ENCODE results near the gene INPP5D.

Gene INPP5D

GRCh38 chr2:233119806-233120205, 59.7 kb downstream of the INPP5D start (continued):
- no peak for TF ChIP-seq TSHZ2 (CRISPR knock-in tag; IDR thresholded peaks at IDR 0.05)

DNA sequence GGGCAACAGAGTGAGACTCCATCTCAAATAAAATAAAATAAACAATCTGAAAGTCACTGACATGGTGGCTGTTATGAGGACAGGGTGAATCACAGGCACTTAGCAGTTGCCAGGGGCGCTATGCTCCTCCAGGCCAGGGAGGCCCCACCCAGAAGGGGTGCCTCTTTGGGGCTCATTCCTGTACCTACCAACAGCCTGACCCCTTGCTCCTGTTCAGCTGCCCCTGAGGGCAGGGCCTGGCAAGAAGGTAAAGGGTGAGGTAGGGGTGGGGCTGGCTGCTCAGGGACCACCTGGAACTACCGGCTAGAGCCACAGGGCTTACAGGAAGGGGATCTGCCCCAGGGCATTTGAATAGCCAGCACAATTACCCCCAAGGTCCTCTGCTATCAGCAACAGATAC, 60.3 kb downstream of the INPP5D start:
- no peak for ATAC-seq
- no peak for TF ChIP-seq GLIS3 (CRISPR knock-in tag; IDR thresholded peaks at IDR 0.05)
- no peak for TF ChIP-seq BACH2 (CRISPR knock-in tag; IDR thresholded peaks at IDR 0.05; ENCODE audit: borderline replicate concordance)

- ATAC-seq: no peak
Measured at GRCh38 chr2:233121856-233122255, 61.7 kb downstream of the INPP5D start.

More at GRCh38 chr2:233121856-233122255, 61.7 kb downstream of the INPP5D start:
- no peak for TF ChIP-seq PPARA (CRISPR knock-in tag; IDR thresholded peaks at IDR 0.05; ENCODE audit: borderline replicate concordance)
- TF ChIP-seq ZFP30 (CRISPR knock-in tag; IDR thresholded peaks at IDR 0.05): no peak
- TF ChIP-seq ZNF70 (CRISPR knock-in tag; IDR thresholded peaks at IDR 0.05): no peak
- TF ChIP-seq TSHZ2 (CRISPR knock-in tag; IDR thresholded peaks at IDR 0.05): no peak
- TF ChIP-seq ZC3H10 (CRISPR knock-in tag; IDR thresholded peaks at IDR 0.05): no peak
- no peak for TF ChIP-seq RARB (CRISPR knock-in tag; IDR thresholded peaks at IDR 0.05)
- TF ChIP-seq PATZ1 (CRISPR knock-in tag; IDR thresholded peaks at IDR 0.05; ENCODE audit: borderline replicate concordance): no peak
- no peak for TF ChIP-seq ISL1 (CRISPR knock-in tag; IDR thresholded peaks at IDR 0.05)
- TF ChIP-seq BACH2 (CRISPR knock-in tag; IDR thresholded peaks at IDR 0.05; ENCODE audit: borderline replicate concordance): no peak
- TF ChIP-seq ZFP3 (CRISPR knock-in tag; IDR thresholded peaks at IDR 0.05): no peak
- TF ChIP-seq CSDC2 (CRISPR knock-in tag; IDR thresholded peaks at IDR 0.05): no peak
- TF ChIP-seq TCF4 (CRISPR knock-in tag; IDR thresholded peaks at IDR 0.05; ENCODE audit: borderline replicate concordance): no peak
- no peak for TF ChIP-seq ARNTL (CRISPR knock-in tag; IDR thresholded peaks at IDR 0.05; ENCODE audit: borderline replicate concordance, low read depth)
- TF ChIP-seq, protein P1, sequence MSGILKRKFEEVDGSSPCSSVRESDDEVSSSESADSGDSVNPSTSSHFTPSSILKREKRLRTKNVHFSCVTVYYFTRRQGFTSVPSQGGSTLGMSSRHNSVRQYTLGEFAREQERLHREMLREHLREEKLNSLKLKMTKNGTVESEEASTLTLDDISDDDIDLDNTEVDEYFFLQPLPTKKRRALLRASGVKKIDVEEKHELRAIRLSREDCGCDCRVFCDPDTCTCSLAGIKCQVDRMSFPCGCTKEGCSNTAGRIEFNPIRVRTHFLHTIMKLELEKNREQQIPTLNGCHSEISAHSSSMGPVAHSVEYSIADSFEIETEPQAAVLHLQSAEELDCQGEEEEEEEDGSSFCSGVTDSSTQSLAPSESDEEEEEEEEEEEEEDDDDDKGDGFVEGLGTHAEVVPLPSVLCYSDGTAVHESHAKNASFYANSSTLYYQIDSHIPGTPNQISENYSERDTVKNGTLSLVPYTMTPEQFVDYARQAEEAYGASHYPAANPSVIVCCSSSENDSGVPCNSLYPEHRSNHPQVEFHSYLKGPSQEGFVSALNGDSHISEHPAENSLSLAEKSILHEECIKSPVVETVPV (CRISPR knock-in tag; IDR thresholded peaks at IDR 0.05): no peak
- no peak for TF ChIP-seq OSR1 (CRISPR knock-in tag; IDR thresholded peaks at IDR 0.05)
- TF ChIP-seq TOX (CRISPR knock-in tag; IDR thresholded peaks at IDR 0.05; ENCODE audit: borderline replicate concordance): no peak
- TF ChIP-seq, protein P2, sequence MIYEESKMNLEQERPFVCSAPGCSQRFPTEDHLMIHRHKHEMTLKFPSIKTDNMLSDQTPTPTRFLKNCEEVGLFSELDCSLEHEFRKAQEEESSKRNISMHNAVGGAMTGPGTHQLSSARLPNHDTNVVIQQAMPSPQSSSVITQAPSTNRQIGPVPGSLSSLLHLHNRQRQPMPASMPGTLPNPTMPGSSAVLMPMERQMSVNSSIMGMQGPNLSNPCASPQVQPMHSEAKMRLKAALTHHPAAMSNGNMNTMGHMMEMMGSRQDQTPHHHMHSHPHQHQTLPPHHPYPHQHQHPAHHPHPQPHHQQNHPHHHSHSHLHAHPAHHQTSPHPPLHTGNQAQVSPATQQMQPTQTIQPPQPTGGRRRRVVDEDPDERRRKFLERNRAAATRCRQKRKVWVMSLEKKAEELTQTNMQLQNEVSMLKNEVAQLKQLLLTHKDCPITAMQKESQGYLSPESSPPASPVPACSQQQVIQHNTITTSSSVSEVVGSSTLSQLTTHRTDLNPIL (CRISPR knock-in tag; IDR thresholded peaks at IDR 0.05; ENCODE audit: low read depth): no peak
- TF ChIP-seq, protein P3, sequence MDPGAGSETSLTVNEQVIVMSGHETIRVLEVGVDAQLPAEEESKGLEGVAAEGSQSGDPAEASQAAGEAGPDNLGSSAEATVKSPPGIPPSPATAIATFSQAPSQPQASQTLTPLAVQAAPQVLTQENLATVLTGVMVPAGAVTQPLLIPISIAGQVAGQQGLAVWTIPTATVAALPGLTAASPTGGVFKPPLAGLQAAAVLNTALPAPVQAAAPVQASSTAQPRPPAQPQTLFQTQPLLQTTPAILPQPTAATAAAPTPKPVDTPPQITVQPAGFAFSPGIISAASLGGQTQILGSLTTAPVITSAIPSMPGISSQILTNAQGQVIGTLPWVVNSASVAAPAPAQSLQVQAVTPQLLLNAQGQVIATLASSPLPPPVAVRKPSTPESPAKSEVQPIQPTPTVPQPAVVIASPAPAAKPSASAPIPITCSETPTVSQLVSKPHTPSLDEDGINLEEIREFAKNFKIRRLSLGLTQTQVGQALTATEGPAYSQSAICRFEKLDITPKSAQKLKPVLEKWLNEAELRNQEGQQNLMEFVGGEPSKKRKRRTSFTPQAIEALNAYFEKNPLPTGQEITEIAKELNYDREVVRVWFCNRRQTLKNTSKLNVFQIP (CRISPR knock-in tag; IDR thresholded peaks at IDR 0.05; ENCODE audit: borderline replicate concordance, low read depth): no peak
- TF ChIP-seq SNAI2 (CRISPR knock-in tag; IDR thresholded peaks at IDR 0.05): no peak

Measured in SK-N-SH treated with all-trans-retinoic acid at 6 μM for 48 hours (cell line).